Daoy (cell line): ENCODE measurements around the gene PPP1R15B. TPM values are rescaled to one million over a fixed set of nuclear protein-coding genes. Genes with fewer than 3 reads are reported as not detected.
"Not testable (repeated sequence)": the region's sequence is repeated elsewhere in the genome, so short reads cannot be mapped to it uniquely, and the experiment has no call there.

ENCODE experiments used
- DNase-seq: peaks from one replicate; pipeline ENCODE4 v3.0.0-alpha.2; 2015; ENCODE audit warnings: low read depth
- total RNA-seq: library from RNA; depleted of rRNA; stranded (reverse); fragments of >200 nt; shearing (Covaris generic); gene quantifications from 2 replicates; pipeline ENCODE4 v1.2.3, GENCODE V29; 2014

The PPP1R15B gene
- total RNA-seq, 1 experiment from 2014 or later, result 22.5 TPM

GRCh38 chr1:204443871-204444581 lies 32.4 kb upstream of the PPP1R15B start:
- peak; percentile 67 for DNase-seq

- DNase-seq, result no peak
These were observed 31.6 kb upstream of the PPP1R15B start for GRCh38 chr1:204443260-204443619.

GRCh38 chr1:204442376-204443259 lies 31.0 kb upstream of the PPP1R15B start:
- DNase-seq, result no peak

GRCh38 chr1:204441558-204441957 lies 29.9 kb upstream of the PPP1R15B start:
- no peak for DNase-seq

- no peak for DNase-seq
These were observed 28.2 kb upstream of the PPP1R15B start for GRCh38 chr1:204439621-204440375.

GRCh38 chr1:204438628-204439027 lies 27.0 kb upstream of the PPP1R15B start:
- DNase-seq, result peak; percentile 96

GRCh38 chr1:204437796-204438570 lies 26.4 kb upstream of the PPP1R15B start:
- no peak for DNase-seq

GRCh38 chr1:204435872-204436271 lies 24.3 kb upstream of the PPP1R15B start:
- DNase-seq, result no peak

- DNase-seq, result no peak
These were observed 23.8 kb upstream of the PPP1R15B start for GRCh38 chr1:204435381-204435831.

GRCh38 chr1:204434116-204434755 lies 22.6 kb upstream of the PPP1R15B start:
- DNase-seq, result no peak

GRCh38 chr1:204432708-204433107 lies 21.1 kb upstream of the PPP1R15B start:
- DNase-seq, result no peak

- DNase-seq, result peak; percentile 74
These were observed 19.9 kb upstream of the PPP1R15B start for GRCh38 chr1:204431310-204432184.

GRCh38 chr1:204429746-204430145 lies 18.1 kb upstream of the PPP1R15B start:
- DNase-seq, result no peak

- no peak for DNase-seq
These were observed 15.5 kb upstream of the PPP1R15B start for GRCh38 chr1:204426971-204427701.

GRCh38 chr1:204426474-204426873 lies 14.9 kb upstream of the PPP1R15B start:
- DNase-seq, result no peak

- peak; percentile 84 for DNase-seq
These were observed 14.4 kb upstream of the PPP1R15B start for GRCh38 chr1:204426035-204426436.

GRCh38 chr1:204424621-204425020 lies 13.0 kb upstream of the PPP1R15B start:
- DNase-seq, result no peak

- not testable (repeated sequence) for DNase-seq
These were observed 10.6 kb upstream of the PPP1R15B start for GRCh38 chr1:204422061-204422705.

- no peak for DNase-seq
These were observed 9.8 kb upstream of the PPP1R15B start for GRCh38 chr1:204421441-204421840.
